ENCODE measurements around the gene GTPBP4. TPM values are rescaled to one million over a fixed set of nuclear protein-coding genes. Genes with fewer than 3 reads are reported as not detected.

GTPBP4 gene
- 10 to 100 TPM in 11 of 12 donors, not detected in 1; 33.1 to 65.5 (median 50.2) TPM for polyA plus RNA-seq (ENCODE audit: insufficient read length in 12 of 12)
- long read RNA-seq, donor 1, full-length matches to known transcripts = 7 of 12 reads
- long read RNA-seq, donor 1, partial matches to known transcripts = 5 of 12 reads
- long read RNA-seq, donor 1, other reads (novel, unspliced or antisense) = 0 of 12 reads
- long read RNA-seq, donor 2, full-length matches to known transcripts = 10 of 18 reads
- long read RNA-seq, donor 2, partial matches to known transcripts = 8 of 18 reads
- long read RNA-seq, donor 2, other reads (novel, unspliced or antisense) = 0 of 18 reads
- long read RNA-seq, donor 3, full-length matches to known transcripts = 3 of 3 reads
- long read RNA-seq, donor 3, partial matches to known transcripts = 0 of 3 reads
- long read RNA-seq, donor 3, other reads (novel, unspliced or antisense) = 0 of 3 reads
- long read RNA-seq, donor 4, full-length matches to known transcripts = 3 of 3 reads
- long read RNA-seq, donor 4, partial matches to known transcripts = 0 of 3 reads
- long read RNA-seq, donor 4, other reads (novel, unspliced or antisense) = 0 of 3 reads
- long read RNA-seq, donor 5 = 0 reads
- long read RNA-seq, donor 6, full-length matches to known transcripts = 6 of 6 reads
- long read RNA-seq, donor 6, partial matches to known transcripts = 0 of 6 reads
- long read RNA-seq, donor 6, other reads (novel, unspliced or antisense) = 0 of 6 reads
- long read RNA-seq, donor 7, full-length matches to known transcripts = 3 of 12 reads
- long read RNA-seq, donor 7, partial matches to known transcripts = 9 of 12 reads
- long read RNA-seq, donor 7, other reads (novel, unspliced or antisense) = 0 of 12 reads
- long read RNA-seq, donor 8, full-length matches to known transcripts = 9 of 9 reads
- long read RNA-seq, donor 8, partial matches to known transcripts = 0 of 9 reads
- long read RNA-seq, donor 8, other reads (novel, unspliced or antisense) = 0 of 9 reads
- long read RNA-seq, donor 9, full-length matches to known transcripts = 2 of 2 reads
- long read RNA-seq, donor 9, partial matches to known transcripts = 0 of 2 reads
- long read RNA-seq, donor 9, other reads (novel, unspliced or antisense) = 0 of 2 reads
- long read RNA-seq, donor 10, full-length matches to known transcripts = 3 of 8 reads
- long read RNA-seq, donor 10, partial matches to known transcripts = 5 of 8 reads
- long read RNA-seq, donor 10, other reads (novel, unspliced or antisense) = 0 of 8 reads
- long read RNA-seq, donor 11, full-length matches to known transcripts = 10 of 23 reads
- long read RNA-seq, donor 11, partial matches to known transcripts = 13 of 23 reads
- long read RNA-seq, donor 11, other reads (novel, unspliced or antisense) = 0 of 23 reads

DNA sequence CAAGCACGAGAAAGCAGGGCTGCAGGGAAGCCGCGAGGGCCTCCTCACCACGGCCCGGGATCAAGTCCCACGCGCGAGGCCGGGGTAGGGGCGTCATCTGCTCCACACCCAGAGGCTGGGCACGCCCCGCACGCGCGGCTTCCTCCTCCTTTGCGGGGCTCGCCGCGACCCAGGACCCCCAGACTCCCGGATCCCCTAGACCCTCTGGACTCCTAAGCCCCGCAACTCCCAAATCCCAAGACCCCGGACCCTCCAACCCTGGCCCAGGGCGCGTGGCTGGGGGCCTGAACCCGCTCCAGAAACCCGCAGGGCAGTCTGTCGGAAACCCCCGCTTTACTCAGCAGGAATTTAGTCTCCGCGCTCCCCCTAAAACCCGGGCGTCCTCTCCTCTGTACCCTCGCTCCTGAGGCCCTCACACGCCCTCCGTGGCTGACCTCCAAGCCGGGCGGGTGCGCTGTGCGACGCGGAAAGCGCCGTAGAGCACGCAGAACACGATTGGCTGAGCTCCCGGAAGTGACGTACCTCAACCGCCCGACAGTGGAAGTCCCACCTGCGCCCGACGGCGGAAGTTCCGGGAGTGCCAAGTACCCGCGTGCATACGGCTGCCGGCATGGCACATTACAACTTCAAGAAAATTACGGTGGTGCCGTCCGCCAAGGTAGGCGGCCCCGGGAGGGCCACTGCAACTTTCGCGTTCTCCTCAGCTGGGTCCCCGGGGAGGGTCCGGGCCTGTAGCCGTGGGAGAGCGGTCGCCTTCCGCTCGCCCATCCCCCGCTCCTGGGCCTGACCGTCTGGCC, at the start of gene GTPBP4:
Gene GTPBP4, plus strand, starts transcription at position 565 of the 797 bp plus-strand sequence. Its CDS starts 46 bp downstream, at position 611.
- DNase-seq = peak; percentile 99

DNA sequence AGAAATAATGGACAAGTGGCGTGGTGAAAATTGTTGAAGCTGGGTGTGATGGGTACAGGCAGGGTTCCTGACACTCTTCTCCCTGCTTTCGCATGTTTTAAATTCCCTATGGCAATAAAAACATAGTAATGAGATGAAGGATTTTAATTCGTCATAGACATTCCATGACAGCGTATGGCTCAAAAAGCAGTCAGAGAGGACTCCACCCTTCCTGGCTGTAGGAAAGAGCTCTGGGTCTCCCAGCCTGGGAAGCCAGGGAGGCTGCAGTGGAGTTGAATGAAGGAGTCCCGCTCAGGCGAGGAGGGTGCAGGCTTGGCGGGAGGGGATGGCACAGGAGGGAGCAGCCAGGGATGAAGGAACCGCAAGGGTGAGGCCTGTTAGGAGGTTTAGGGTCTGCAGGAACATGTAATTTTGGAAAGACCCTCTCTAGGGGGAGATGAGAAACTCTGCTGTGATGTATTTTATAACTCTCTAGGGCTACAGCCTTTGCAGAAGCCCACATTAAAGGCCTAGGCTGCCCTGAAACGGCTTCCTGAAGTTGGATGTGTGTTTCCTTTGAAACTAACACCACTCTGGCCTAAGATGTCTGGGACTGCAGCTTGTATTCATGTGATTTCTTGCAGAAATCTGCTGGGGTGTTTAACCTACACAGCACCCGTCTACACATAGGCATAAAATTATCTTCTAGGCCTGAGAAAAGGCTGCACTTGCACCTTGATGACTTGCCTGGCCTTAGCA, 49.1 kb upstream of the GTPBP4 start:
- DNase-seq = no peak

DNA sequence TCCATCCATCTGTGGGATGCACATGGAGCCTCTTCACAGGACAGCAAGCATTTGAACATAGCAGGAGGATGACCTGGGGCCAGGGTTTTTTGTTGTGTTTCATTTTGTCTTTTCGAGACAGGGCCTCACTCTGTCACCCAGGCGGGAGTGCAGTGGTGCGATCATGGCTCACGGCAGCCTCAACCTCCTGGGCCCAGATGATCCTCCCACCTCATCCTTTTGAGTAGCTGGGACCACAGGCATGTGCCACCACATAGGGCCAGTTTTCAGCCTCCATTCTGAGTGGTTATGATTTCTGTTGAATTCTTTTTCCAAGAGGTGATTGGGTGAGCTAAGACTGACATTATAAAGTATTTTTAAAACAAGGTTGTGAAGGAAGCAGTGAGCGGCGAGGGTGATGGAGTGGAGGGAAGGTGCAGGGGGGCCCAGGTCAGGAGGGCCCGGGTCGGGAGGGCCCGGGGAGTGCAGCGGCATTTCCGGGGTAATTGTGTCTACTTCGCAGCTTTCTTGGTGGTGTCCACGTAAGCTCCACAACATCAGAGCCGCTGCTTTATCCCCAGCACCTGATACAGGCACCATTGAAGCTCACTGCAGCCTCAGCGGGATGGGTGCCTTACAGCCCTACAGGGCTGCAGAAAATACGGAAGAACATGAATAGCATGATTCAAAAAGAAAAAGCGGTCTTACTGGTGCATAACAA, 44.8 kb upstream of the GTPBP4 start:
- DNase-seq = no peak

DNA sequence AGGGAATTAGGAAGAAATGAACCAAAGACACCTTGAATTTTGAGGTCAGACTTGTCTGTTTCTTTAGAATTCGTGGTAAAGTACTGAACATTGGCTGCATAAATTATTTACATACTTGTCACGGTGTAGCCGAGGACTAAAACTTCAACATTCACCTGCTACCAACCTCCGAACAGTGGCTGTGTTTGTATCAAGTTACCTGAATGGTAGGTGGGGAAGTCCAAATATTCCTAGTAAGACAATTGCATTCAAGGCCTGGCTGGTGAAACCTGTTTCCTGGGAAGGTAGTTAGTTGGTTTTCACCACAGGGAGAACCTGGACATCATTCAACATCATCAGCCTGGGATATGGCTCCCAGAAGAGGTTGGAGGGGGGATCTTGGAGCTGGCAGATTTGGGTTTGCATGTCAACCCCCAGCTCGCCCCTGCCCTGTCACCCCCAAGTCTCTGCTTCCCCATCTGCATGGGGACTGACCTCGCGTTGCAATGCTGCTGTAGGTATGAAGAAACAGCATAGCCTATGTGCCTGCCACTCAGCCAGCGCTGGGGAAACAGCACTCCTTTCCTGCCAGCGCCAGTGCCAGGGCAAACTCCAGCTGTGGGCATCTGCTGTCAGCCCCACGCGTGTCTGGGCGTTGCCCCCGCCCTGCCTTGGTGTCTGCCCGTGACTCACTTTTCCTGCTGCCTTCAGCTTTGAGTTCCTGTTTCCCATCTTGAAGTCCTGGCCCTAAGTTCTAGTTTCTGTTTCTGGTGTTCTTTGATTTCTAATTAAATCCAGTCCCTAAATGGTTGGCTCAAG, 44.0 kb upstream of the GTPBP4 start:
- DNase-seq = no peak

DNA sequence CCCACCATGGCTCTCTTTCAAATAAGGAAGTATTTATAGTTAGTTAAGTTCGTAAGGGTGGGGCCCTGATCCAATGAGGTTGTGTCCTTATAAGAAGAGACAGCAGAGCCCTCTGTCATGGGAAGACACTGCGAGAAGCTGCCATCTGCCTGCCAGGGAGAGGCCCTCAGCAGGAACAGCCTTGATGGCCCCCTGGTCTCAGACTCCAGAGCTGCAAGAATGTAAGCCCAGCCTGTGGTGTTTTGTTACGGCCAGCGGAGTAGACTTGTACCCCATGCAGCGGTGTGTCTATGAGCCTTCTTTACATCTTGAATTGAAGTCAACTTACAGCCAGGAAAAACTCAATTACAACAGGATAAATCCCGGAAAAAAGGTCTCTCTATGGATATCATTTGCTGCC, 42.5 kb upstream of the GTPBP4 start:
- DNase-seq = no peak

DNA sequence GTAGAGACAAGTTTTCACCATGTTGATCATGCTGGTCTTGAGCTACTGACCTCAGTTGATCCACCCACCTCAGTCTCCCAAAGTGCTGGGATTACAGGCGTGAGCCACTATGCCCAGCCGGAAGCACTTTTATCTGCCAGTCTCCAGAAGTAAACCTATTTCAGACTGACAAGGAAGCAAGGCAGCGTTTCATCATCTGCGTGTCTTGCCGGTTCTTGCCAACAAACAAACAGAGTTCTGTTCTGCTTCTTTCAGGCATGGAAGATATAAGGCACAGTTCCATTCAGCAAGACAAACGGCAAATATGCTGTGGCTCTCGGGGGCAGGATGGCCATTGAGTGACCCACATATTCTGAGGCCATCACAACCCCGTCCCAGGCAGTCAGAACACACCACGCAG, 41.2 kb upstream of the GTPBP4 start:
- DNase-seq = no peak

DNA sequence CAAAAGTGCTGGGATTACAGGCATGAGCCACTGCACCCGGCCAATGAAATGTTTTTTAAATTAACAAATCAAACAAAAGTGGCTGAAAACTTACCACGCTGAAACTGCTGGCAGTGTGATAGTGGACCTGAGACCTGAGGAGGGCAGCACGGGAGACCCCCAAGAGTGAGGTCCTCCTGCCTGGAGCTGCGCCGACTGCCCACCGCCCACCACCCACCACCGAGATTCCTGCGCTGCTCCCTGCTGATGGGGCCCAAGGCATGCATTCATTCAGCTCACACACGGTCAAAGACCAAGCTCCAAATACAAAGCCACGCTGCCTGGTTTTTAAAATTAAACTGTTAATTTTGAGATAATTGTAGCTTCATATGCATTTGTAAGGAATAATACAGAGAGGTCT, 40.4 kb upstream of the GTPBP4 start:
- DNase-seq = no peak

DNA sequence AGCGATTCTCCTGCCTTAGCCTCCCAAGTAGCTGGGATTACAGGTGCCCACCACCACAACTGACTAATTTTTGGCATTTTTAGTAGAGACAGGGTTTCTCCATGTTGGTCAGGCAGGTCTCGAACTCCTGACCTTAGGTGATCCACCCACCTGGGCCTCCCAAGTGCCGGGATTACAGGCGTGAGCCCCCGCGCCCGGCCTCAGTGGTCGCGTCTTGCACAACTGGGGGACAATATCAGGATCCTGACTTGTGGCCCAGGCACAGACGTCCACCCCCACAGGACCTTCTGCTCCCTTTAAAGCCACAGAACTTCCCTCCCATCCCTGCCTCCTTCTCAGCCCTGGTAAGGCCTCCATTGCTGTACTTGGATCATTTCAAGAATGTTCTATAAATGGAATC, 39.9 kb upstream of the GTPBP4 start:
- DNase-seq = no peak

DNA sequence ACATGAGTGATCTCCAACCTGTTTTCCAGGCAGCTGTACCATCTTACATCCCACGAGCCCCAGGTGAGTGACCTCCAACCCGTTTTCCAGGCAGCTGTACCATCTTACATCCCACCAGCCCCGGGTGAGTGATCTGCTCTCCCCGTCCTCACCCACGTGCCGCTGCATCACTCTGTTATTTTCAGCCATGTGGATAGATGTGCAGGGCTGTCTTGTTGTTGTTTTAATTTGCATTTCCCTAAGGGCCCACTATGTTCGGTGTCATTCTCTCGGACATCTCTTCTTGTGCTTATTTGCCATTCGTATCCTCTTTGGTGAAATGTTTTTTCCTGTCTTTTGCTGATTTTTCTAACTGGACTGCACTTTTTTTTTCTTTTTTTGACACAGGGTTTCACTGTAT, 38.8 kb upstream of the GTPBP4 start:
- no peak for DNase-seq

DNA sequence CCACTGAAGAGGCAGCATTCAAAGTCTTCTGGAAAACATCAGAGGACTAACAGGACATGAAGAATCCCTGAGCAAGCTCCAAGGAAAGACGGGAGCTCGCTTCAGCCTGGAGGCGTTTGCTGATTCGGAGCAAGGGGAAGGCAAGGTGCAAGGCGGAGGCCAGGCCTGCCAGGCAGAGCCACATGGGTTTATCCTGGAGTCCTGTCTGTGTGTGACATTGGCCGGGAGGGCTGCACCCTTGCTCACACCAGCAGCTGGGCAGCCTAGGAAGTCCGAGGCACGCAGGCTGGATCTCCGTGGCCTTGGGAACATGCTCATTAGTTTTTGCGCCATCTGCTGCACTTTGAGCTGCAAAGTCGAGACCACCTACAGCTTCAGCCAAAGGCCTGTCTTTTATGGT, 34.4 kb upstream of the GTPBP4 start:
- DNase-seq = no peak

DNA sequence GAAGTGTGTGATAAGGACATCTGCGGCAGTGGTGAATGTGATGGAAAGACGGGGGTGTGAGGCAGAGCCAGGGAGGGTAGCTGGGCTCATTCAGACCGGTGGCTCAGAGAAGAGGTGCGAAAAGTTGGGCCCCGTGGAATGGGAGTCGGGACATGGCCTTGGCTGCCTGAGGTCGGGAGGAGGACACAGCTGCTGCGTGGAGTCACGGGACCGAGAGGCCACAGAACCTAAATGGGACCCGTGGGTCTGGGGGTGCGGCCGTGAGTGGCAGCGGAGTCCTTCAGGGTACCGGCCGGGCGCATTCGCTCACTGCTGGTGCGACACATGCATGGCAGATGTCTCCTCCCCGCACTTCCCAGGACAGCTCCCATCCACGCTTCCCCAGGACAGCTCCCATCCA, 33.8 kb upstream of the GTPBP4 start:
- DNase-seq = no peak

DNA sequence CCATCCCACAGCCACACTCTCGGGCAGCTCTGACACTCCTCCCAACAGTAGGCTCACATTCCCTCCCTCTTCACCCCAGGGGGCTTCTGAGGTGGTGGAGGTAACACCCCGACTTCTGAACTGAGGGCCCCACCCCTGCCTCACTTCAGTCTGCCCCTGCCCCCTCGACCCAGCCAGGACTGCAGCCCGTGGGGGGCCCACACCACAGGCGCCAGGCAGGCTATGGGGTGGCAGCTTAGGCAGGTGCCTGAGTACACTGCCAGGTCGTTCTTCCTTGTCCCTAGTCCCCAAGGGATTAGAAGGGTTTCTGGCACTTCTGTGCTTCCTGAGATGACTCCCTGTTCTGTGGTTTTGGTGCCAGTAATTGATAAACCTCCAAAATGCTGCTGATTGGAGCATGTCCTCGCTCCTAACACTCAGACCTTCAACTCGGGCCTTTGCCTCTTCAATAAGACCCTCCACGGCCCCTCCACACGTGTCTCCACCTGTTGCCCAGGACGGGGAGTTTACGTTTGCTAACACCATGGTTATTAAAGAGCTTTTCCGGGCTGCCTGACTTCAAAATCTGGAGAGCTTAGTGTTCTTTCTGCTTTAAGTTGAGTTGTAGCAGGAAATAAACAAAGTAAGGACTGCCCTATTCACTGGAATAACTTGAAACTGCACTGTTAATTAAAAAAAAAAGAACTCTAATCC, 33.0 kb upstream of the GTPBP4 start:
- DNase-seq = no peak

DNA sequence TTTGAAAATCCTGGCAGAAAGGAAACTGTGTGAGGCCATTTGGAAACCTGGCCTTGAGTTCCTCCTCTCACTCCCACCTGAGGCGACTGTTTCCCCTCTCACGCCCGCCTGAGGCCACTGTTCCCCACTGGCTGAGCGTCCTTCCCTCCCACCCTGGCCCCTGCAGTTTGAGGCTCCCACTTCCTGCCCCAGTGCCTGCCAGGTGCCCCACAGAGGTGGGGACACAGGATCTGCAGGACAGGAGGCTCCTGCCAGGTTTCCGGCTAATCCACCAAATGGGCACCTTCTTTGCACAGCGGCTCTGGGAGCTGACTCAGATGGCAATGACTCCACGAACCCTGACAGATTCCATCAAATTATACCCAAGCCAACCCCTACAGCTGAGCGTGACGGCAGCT, 32.4 kb upstream of the GTPBP4 start:
- no peak for DNase-seq

DNA sequence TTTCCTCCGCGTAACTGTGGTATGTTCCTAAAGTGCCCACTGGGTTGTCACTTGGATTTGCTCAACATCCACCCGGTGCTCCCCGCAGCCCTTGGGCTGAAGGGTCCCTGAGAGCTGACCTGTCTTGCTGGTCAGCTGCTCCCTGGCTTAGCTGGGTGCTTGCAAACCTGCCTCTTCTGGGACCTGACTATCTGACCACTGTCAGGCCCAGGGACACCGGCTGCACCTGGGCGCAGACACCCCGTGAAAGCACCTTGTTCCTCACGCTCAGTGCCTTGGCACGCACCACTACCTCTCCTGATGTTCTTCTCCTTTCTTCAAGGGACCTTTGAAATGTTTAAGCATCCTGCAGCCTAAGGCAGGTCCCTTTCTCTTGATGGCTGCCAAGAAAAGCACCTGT, 30.1 kb upstream of the GTPBP4 start:
- DNase-seq = no peak

DNA sequence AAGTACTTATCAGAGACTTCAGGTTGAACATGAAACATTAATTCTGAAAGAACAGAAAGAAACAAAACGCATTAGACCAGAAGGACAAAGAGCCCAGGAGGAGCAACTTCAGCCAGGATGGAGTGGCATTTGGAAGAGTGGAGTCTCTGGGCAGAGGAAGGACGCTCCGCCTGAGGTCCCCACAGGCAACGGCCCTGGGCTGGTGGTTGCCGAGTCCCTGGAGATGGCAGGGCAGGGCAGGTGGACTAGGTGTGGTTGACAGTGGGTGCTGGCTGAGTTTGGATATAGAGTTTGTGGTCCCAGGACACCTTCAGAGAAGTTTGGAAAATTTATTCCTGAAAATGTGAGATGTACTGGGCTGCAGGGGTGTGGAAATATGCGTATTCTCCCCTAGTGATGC, 29.4 kb upstream of the GTPBP4 start:
- DNase-seq = no peak

DNA sequence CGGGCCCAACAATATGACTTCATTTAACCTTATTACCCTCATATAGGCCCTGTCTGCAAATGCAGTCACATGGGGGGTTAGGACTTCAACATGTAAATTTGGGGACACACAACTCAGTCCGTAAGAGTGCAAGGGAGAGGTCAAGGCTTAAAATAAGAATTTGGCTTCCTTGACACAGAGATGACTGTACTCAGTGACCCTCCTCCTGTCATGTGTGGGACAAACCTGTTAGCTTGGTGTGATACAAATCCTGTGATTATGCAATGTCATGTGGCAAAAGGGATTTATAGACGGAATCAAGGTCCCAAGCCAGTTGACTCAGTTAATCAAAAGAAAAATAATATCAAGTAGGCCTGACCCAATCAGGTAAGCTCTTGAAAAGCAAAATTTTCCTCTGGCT, 25.9 kb upstream of the GTPBP4 start:
- DNase-seq = no peak

DNA sequence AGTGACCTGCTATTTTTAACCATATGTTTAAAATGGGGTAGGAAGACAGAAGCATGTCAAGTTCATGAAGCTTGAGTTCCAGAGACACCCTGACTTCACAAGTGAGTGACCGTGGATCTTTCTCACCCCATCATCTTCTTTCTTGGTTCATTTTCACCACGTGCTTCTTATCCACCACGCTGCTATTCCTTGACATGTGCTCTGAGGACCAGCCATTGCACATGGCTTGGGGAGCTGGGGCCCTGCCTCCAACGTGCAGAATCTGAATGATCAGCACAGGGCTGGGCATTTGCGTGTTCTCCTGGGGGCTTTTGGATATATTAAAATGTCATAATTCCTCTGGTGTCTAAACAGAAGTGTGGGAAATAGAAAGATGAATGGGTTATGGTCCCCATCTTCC, 25.0 kb upstream of the GTPBP4 start:
- DNase-seq = no peak

DNA sequence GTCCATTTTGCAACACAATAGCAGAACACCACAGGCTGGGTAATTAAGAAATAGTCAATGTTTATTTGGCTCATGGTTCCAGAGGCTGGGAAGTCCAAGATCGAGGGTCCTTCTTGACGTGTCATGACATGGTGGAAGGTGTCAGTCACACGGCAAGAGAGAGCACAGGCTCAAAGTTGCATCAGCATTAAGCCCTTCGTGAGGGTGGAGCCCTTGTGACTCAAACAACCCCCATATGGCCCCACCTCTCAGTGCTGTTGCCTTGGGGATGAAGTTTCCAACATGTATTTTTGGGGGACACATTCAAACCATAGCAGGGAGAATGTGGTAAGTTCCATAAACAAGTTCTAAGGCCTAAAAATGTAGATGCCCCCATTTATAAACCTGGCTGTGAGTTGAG, 24.6 kb upstream of the GTPBP4 start:
- no peak for DNase-seq
